IMR-90 (cell line): ENCODE results near the gene DIPK1B. TPM values are rescaled to one million over a fixed set of nuclear protein-coding genes. Genes with fewer than 3 reads are reported as not detected.

Source experiments
- ATAC-seq: fragments of 200-7000 bp; cut with Tn5 transposase; 2 replicates; pipeline ENCODE4 v1.9.1; 2020; ENCODE audit warnings: low read depth, mild to moderate bottlenecking, moderate library complexity
- BruUV-seq: library from RNA; stranded (reverse); fragments of 400-500 nt; replicated peaks from 2 replicates; lab custom pipeline; 2021; lab: Mats Ljungman, UMichigan
- CTCF ChIA-PET: fragments of 300-600 bp; formaldehyde crosslinking; extraction: SDS; loops from one replicate; lab custom pipeline; 2021; ENCODE audit warnings: antibody characterized with exemption; lab: Yijun Ruan, JAX
- POLR2A ChIA-PET: fragments of 300-600 bp; sonication (Branson Sonifier 250); formaldehyde crosslinking; loops from one replicate; lab custom pipeline; 2022; ENCODE audit warnings: antibody characterized with exemption; ENCODE audit not compliant: unreplicated experiment; lab: Charles Lee
- DNase-seq: peaks from one replicate; pipeline ENCODE4 v3.0.0; 2013
- H2AFZ ChIP-seq: replicated peaks from 2 replicates; pipeline ENCODE3; 2013; ENCODE audit warnings: low read length, mild to moderate bottlenecking; ENCODE audit not compliant: poor library complexity
- H2AK5ac ChIP-seq: 2 replicates; pipeline ENCODE4 v1.6.1; 2013; ENCODE audit warnings: low read depth, low read length, inconsistent platforms
- H2AK9ac ChIP-seq: replicated peaks from 2 replicates; pipeline ENCODE3; 2013; ENCODE audit warnings: mild to moderate bottlenecking, low read depth, low read length, moderate library complexity; ENCODE audit not compliant: poor library complexity
- H2BK120ac ChIP-seq: 2 replicates; pipeline ENCODE4 v1.6.1; 2013; ENCODE audit warnings: low read depth, low read length, inconsistent platforms
- H2BK15ac ChIP-seq: 3 replicates; pipeline ENCODE4 v1.6.1; 2013; ENCODE audit warnings: low read depth, low read length, inconsistent platforms
- H2BK20ac ChIP-seq: 2 replicates; pipeline ENCODE4 v1.6.1; 2013; ENCODE audit warnings: low read depth, mild to moderate bottlenecking, inconsistent platforms, low read length, moderate library complexity
- H2BK5ac ChIP-seq: 2 replicates; pipeline ENCODE4 v1.6.1; 2013; ENCODE audit warnings: mild to moderate bottlenecking, low read depth, low read length, inconsistent platforms; ENCODE audit not compliant: poor library complexity, severe bottlenecking
- H3K14ac ChIP-seq: replicated peaks from 2 replicates; pipeline ENCODE4 v1.6.1; 2013; ENCODE audit warnings: low read depth, low read length, inconsistent platforms
- H3K18ac ChIP-seq: 2 replicates; pipeline ENCODE4 v1.6.1; 2013; ENCODE audit warnings: low read depth, low read length, control low read depth
- H3K23ac ChIP-seq: 2 replicates; pipeline ENCODE4 v1.6.1; 2013; ENCODE audit warnings: low read depth, low read length, inconsistent platforms
- H3K27ac ChIP-seq: 2 replicates; pipeline ENCODE4 v1.5.1; 2013; ENCODE audit warnings: mild to moderate bottlenecking, control low read depth, low read length; ENCODE audit not compliant: insufficient read depth
- H3K27me3 ChIP-seq: 2 replicates; pipeline ENCODE4 v1.6.1; 2013; ENCODE audit warnings: low read length; ENCODE audit not compliant: control insufficient read depth, insufficient read depth
- H3K36me3 ChIP-seq: 2 replicates; pipeline ENCODE4 v1.6.1; 2013; ENCODE audit warnings: low read length, mixed read lengths; ENCODE audit not compliant: control insufficient read depth, insufficient read depth
- H3K4ac ChIP-seq: 2 replicates; pipeline ENCODE4 v1.6.1; 2013; ENCODE audit warnings: low read depth, low read length, inconsistent platforms
- H3K4me1 ChIP-seq: 2 replicates; pipeline ENCODE4 v1.6.1; 2013; ENCODE audit warnings: low read length, mixed read lengths; ENCODE audit not compliant: control insufficient read depth, insufficient read depth
- H3K4me2 ChIP-seq: 2 replicates; pipeline ENCODE4 v1.6.1; 2013; ENCODE audit warnings: low read depth, mild to moderate bottlenecking, control low read depth, low read length, moderate library complexity
- H3K4me3 ChIP-seq: 2 replicates; pipeline ENCODE4 v1.5.1; 2013; ENCODE audit warnings: low read depth, mild to moderate bottlenecking, control low read depth, low read length, moderate library complexity; ENCODE audit not compliant: insufficient read depth
- H3K56ac ChIP-seq: 2 replicates; pipeline ENCODE4 v1.6.1; 2013; ENCODE audit warnings: low read length, inconsistent platforms; ENCODE audit not compliant: insufficient read depth; ENCODE audit errors: extremely low read depth
- H3K79me1 ChIP-seq, 2 experiments: 2 replicates each; pipeline ENCODE4 v1.6.1; 2013; ENCODE audit warnings: low read length in 2 of 2, inconsistent platforms in 1 of 2, low read depth in 1 of 2
- H3K9ac ChIP-seq: 2 replicates; pipeline ENCODE4 v1.6.1; 2013; ENCODE audit warnings: low read depth, low read length, control low read depth
- H3K9me1 ChIP-seq: 2 replicates; pipeline ENCODE4 v1.6.1; 2013; ENCODE audit warnings: low read length, inconsistent platforms; ENCODE audit not compliant: insufficient read depth
- H3K9me3 ChIP-seq: 2 replicates; pipeline ENCODE4 v1.6.1; 2013; ENCODE audit warnings: low read length; ENCODE audit not compliant: control insufficient read depth, insufficient read depth
- H4K20me1 ChIP-seq: 2 replicates; pipeline ENCODE4 v1.6.1; 2013; ENCODE audit warnings: low read length, inconsistent platforms; ENCODE audit not compliant: insufficient read depth
- H4K5ac ChIP-seq: 2 replicates; pipeline ENCODE4 v1.6.1; 2013; ENCODE audit warnings: mild to moderate bottlenecking, low read depth, low read length, control low read depth
- H4K8ac ChIP-seq, 2 experiments: 2 replicates each; pipeline ENCODE4 v1.6.1; 2013; ENCODE audit warnings: low read depth in 2 of 2, low read length in 2 of 2, control low read depth in 1 of 2, inconsistent platforms in 1 of 2
- H4K91ac ChIP-seq: 2 replicates; pipeline ENCODE4 v1.6.1; 2013; ENCODE audit warnings: low read depth, low read length, inconsistent platforms; ENCODE audit not compliant: insufficient read depth
- BHLHE40 ChIP-seq: fragments of 150-350 bp; IDR thresholded peaks from 2 replicates; pipeline ENCODE4 v1.6.1; 2016; ENCODE audit warnings: mild to moderate bottlenecking, low read depth, low read length
- CHD1 ChIP-seq: IDR thresholded peaks from 2 replicates; pipeline ENCODE4 v1.6.1; 2012; ENCODE audit warnings: low read depth, low read length, improper control_type of control experiment
- CTCF ChIP-seq: conservative IDR thresholded peaks from 2 replicates; pipeline ENCODE4 v1.5.1; 2012; ENCODE audit warnings: mild to moderate bottlenecking, low read depth, low read length, improper control_type of control experiment
- ELK1 ChIP-seq: fragments of 150-350 bp; IDR thresholded peaks from 2 replicates; pipeline ENCODE4 v1.6.1; 2016; ENCODE audit warnings: low read depth, mild to moderate bottlenecking, low read length, moderate library complexity, borderline replicate concordance
- FOS ChIP-seq: fragments of 150-350 bp; IDR thresholded peaks from 2 replicates; pipeline ENCODE4 v1.6.1; 2016; ENCODE audit warnings: low read depth, low read length
- MAFK ChIP-seq: IDR thresholded peaks from 2 replicates; pipeline ENCODE4 v1.6.1; 2012; ENCODE audit warnings: low read depth, low read length, improper control_type of control experiment
- MXI1 ChIP-seq: IDR thresholded peaks from 2 replicates; pipeline ENCODE4 v1.6.1; 2012; ENCODE audit warnings: low read depth, mild to moderate bottlenecking, low read length, moderate library complexity, borderline replicate concordance
- NFE2L2 ChIP-seq: fragments of 150-350 bp; IDR thresholded peaks from 2 replicates; pipeline ENCODE4 v1.6.1; 2016; ENCODE audit warnings: low read depth, mild to moderate bottlenecking, low read length
- POLR2A ChIP-seq: IDR thresholded peaks from 2 replicates; pipeline ENCODE4 v1.6.1; 2012; ENCODE audit warnings: mild to moderate bottlenecking, low read depth, low read length
- RAD21 ChIP-seq: IDR thresholded peaks from 2 replicates; pipeline ENCODE4 v1.6.1; 2012; ENCODE audit warnings: low read length, improper control_type of control experiment
- RCOR1 ChIP-seq: IDR thresholded peaks from 2 replicates; pipeline ENCODE4 v1.6.1; 2012; ENCODE audit warnings: mild to moderate bottlenecking, low read length, improper control_type of control experiment; ENCODE audit not compliant: insufficient replicate concordance
- RFX5 ChIP-seq: IDR thresholded peaks from 2 replicates; pipeline ENCODE4 v1.8.0; 2012; ENCODE audit warnings: low read depth, mild to moderate bottlenecking, low read length, moderate library complexity
- SMC3 ChIP-seq: fragments of 150-350 bp; IDR thresholded peaks from 2 replicates; pipeline ENCODE4 v1.6.1; 2016; ENCODE audit warnings: low read depth, mild to moderate bottlenecking, antibody characterized with exemption, low read length, moderate library complexity
- USF2 ChIP-seq: fragments of 150-350 bp; IDR thresholded peaks from 2 replicates; pipeline ENCODE4 v1.6.1; 2017; ENCODE audit warnings: mild to moderate bottlenecking, antibody characterized with exemption, low read length, low read depth
- WGBS, 2 experiments: methylation state at CpG; one replicate each; pipeline versions ENCODE4 v1.1.5 to v1.1.7; 2013; ENCODE audit warnings: missing lambda C conversion rate in 2 of 2; ENCODE audit not compliant: insufficient read length in 1 of 2; ENCODE audit errors: extremely low coverage in 2 of 2; 5-methylcytosine and 5-hydroxymethylcytosine counted together
- dilution Hi-C: fragments of 300-500 bp; cut with HindIII; formaldehyde crosslinking; loops from one replicate; pipeline ENCODE4 v1.14.3; 2018; ENCODE audit warnings: low sequenced_read_pairs; ENCODE audit not compliant: unreplicated experiment
- in situ Hi-C: fragments of 300-500 bp; cut with MboI; formaldehyde crosslinking; loops from 3 replicates; pipeline ENCODE4 v1.14.3; 2019; ENCODE audit warnings: low sequenced_read_pairs, inconsistent platforms, mixed read lengths
- intact Hi-C: fragments of 100-400 bp; cut with micrococcal nuclease; formaldehyde crosslinking; loops from 2 replicates; pipeline ENCODE4 v1.10.0; 2022
- polyA plus RNA-seq, 3 experiments: library from polyadenylated mRNA; depleted of rRNA; stranded (reverse); fragments of >200 nt; gene quantifications; 2 replicates each; pipeline ENCODE4 v1.2.3, GENCODE V29; 2012; ENCODE audit warnings: low replicate concordance in 1 of 3
- total RNA-seq: library from RNA; depleted of rRNA; stranded (reverse); fragments of >200 nt; gene quantifications from 2 replicates; pipeline ENCODE4 v1.2.3, GENCODE V29; 2012

Gene DIPK1B
- total and polyA plus RNA-seq, 2 of the 4 experiments (the other 2 are of a cell fraction) = 3.4 to 7.1 TPM

- H2AK9ac ChIP-seq = no peak overlapping the region
- H3K27me3 ChIP-seq = peaks cover 64% of the 10 kb centered on the region
- H3K18ac ChIP-seq = no peak overlapping the region
- no peak overlapping the region for H2BK5ac ChIP-seq
- no peak overlapping the region for H3K56ac ChIP-seq
- CTCF ChIA-PET = no interaction called here
- H3K79me1 ChIP-seq = no peaks in the 10 kb centered on the region
- dilution Hi-C loops (no loop called here), in situ Hi-C loops (no loop called here), intact Hi-C loops (no loop called here)
- DNase-seq (no peak), ATAC-seq (no peak)
- H3K4me1 ChIP-seq = peaks cover 3% of the 10 kb centered on the region; the same call in 1 of the 2 replicates
- H3K9me1 ChIP-seq = no peaks in the 10 kb centered on the region
- H3K4ac ChIP-seq = no peak overlapping the region
- H2BK15ac ChIP-seq = no peak overlapping the region
- H2AK5ac ChIP-seq = no peak overlapping the region
- H4K20me1 ChIP-seq = no peaks in the 10 kb centered on the region; the same call in 1 of the 2 replicates
- no peak overlapping the region for H4K8ac ChIP-seq
- no peak overlapping the region for H2BK120ac ChIP-seq
- H3K4me3 ChIP-seq = no peak overlapping the region
- H4K5ac ChIP-seq = no peak overlapping the region
- peak overlapping the region; percentile 32 for H2AFZ ChIP-seq
- no peak overlapping the region for H3K27ac ChIP-seq
- POLR2A ChIA-PET = no interaction called here
- WGBS, 2 experiments = 67% methylated on average over 12 of the region's 16 CpGs; no CpG with 5 or more reads in 1 of the 2 experiments
- no peak overlapping the region for H4K91ac ChIP-seq
- H2BK20ac ChIP-seq = no peak overlapping the region
- no peak for TF ChIP-seq NFE2L2
- TF ChIP-seq CHD1 = no peak
- TF ChIP-seq MXI1 = no peak
- TF ChIP-seq FOS = no peak
- TF ChIP-seq SMC3 = no peak
- no peak for TF ChIP-seq USF2
- TF ChIP-seq BHLHE40 = no peak
- TF ChIP-seq ELK1 = no peak
- no peak for TF ChIP-seq MAFK
- no peak for TF ChIP-seq RAD21
- TF ChIP-seq RFX5 = no peak
- no peak for TF ChIP-seq RCOR1
- TF ChIP-seq CTCF = no peak
- TF ChIP-seq POLR2A = no peak
- H3K9me3 ChIP-seq = no peaks in the 10 kb centered on the region
- H3K23ac ChIP-seq = no peak overlapping the region
- no peak overlapping the region for H3K9ac ChIP-seq
- no TSS peak for BruUV-seq
- H3K14ac ChIP-seq = no peak overlapping the region
- no peak overlapping the region for H3K4me2 ChIP-seq
- no peaks in the 10 kb centered on the region for H3K36me3 ChIP-seq
Observed at GRCh38 chr9:136740491-136740890, 28.1 kb downstream of the DIPK1B start.
